PC-9 (cell line): ENCODE results near the gene SLC38A2.

Source experiments
- EZH2 ChIP-seq: fragments of 200-600 bp; sonication (generic); IDR thresholded peaks from 2 replicates; pipeline ENCODE4 v1.8.0; 2017; ENCODE audit warnings: antibody characterized with exemption, low read depth
- TF ChIP-seq, protein P1 (sequence below): fragments of 200-600 bp; sonication (generic); conservative IDR thresholded peaks from 2 replicates; pipeline ENCODE4 v1.6.1; 2017; ENCODE audit warnings: mixed run types, antibody characterized with exemption, mild to moderate bottlenecking, moderate library complexity

DNA sequence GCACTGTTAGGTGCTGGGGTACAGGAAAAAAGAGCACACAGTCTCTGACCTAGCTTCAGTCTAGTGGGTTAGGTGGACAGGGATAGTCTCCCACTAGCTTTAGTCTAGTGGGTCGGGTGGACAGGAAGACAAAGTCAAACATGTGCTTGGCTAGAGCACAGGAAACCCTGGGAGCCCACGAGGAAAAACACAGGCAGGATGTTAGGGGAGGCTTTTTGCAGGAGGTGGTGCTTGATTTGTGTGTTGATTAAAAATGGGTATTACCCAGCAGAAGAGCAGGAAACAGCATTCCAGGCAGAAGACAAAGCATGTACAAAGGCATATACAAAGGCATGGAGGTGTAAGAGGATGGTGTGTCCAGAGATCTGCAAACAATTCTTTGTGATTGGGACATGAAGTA, 23.3 kb downstream of the SLC38A2 start:
- TF ChIP-seq, protein P1, sequence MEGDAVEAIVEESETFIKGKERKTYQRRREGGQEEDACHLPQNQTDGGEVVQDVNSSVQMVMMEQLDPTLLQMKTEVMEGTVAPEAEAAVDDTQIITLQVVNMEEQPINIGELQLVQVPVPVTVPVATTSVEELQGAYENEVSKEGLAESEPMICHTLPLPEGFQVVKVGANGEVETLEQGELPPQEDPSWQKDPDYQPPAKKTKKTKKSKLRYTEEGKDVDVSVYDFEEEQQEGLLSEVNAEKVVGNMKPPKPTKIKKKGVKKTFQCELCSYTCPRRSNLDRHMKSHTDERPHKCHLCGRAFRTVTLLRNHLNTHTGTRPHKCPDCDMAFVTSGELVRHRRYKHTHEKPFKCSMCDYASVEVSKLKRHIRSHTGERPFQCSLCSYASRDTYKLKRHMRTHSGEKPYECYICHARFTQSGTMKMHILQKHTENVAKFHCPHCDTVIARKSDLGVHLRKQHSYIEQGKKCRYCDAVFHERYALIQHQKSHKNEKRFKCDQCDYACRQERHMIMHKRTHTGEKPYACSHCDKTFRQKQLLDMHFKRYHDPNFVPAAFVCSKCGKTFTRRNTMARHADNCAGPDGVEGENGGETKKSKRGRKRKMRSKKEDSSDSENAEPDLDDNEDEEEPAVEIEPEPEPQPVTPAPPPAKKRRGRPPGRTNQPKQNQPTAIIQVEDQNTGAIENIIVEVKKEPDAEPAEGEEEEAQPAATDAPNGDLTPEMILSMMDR = no peak
- no peak for TF ChIP-seq EZH2
